Caco-2 (cell line): Measurements from ENCODE around the gene SAMD5. TPM values are rescaled to one million over a fixed set of nuclear protein-coding genes. Genes with fewer than 3 reads are reported as not detected.

Source experiments
- BruUV-seq: library from RNA; stranded (reverse); fragments of 400-500 nt; replicated peaks from 2 replicates; lab custom pipeline; 2021; lab: Mats Ljungman, UMichigan
- CTCF ChIA-PET: fragments of 300-600 bp; sonication (Branson Sonifier 250); formaldehyde crosslinking; loops from one replicate; lab custom pipeline; 2022; ENCODE audit warnings: antibody characterized with exemption; lab: Charles Lee
- POLR2A ChIA-PET: fragments of 300-600 bp; sonication (Branson Sonifier 250); formaldehyde crosslinking; loops from one replicate; lab custom pipeline; 2022; ENCODE audit warnings: antibody characterized with exemption; lab: Charles Lee
- DNase-seq, 2 experiments: peaks; one replicate each; pipeline versions ENCODE4 v3.0.0 to v3.0.0-alpha.2; 2020 to 2022
- H3K27me3 ChIP-seq: replicated peaks from 2 replicates; pipeline ENCODE4 v1.6.0; 2011; ENCODE audit warnings: low read length; ENCODE audit not compliant: control insufficient read depth, insufficient read depth
- H3K36me3 ChIP-seq: 2 replicates; pipeline ENCODE4 v1.5.1; 2011; ENCODE audit warnings: low read length; ENCODE audit not compliant: control insufficient read depth, insufficient read depth
- H3K4me1 ChIP-seq: fragments of 250-450 bp; sonication (Bioruptor Pico); 2 replicates; pipeline ENCODE4 v1.5.1; 2020; ENCODE audit warnings: mild to moderate bottlenecking
- H3K4me3 ChIP-seq: 2 replicates; pipeline ENCODE4 v1.5.1; 2011; ENCODE audit warnings: low read depth, mild to moderate bottlenecking, control low read depth, low read length
- H3K9me3 ChIP-seq: fragments of 250-450 bp; sonication (Bioruptor Pico); 2 replicates; pipeline ENCODE4 v1.5.1; 2020; ENCODE audit warnings: mild to moderate bottlenecking, moderate library complexity
- H3K27ac Mint-ChIP-seq: one replicate; pipeline ENCODE4 v1.8.0; 2022; ENCODE audit warnings: mixed read lengths; ENCODE audit not compliant: unreplicated experiment
- H3K27me3 Mint-ChIP-seq: one replicate; pipeline ENCODE4 v1.8.0; 2022; ENCODE audit warnings: mixed read lengths; ENCODE audit not compliant: insufficient read depth, unreplicated experiment
- H3K36me3 Mint-ChIP-seq: one replicate; pipeline ENCODE4 v1.8.0; 2022; ENCODE audit warnings: mild to moderate bottlenecking, mixed read lengths; ENCODE audit not compliant: insufficient read depth, unreplicated experiment
- H3K4me1 Mint-ChIP-seq: one replicate; pipeline ENCODE4 v1.8.0; 2022; ENCODE audit warnings: low read depth, mixed read lengths; ENCODE audit not compliant: unreplicated experiment
- H3K4me3 Mint-ChIP-seq: one replicate; pipeline ENCODE4 v1.8.0; 2022; ENCODE audit warnings: mild to moderate bottlenecking, moderate library complexity, mixed read lengths; ENCODE audit not compliant: unreplicated experiment
- H3K9me3 Mint-ChIP-seq: one replicate; pipeline ENCODE4 v1.8.0; 2022; ENCODE audit warnings: mixed read lengths; ENCODE audit not compliant: unreplicated experiment
- CTCF ChIP-seq, 2 experiments: fragments of 200-600 bp in 1 of 2; IDR thresholded peaks; 1 replicate in 1 of 2; 2 replicates in 1 of 2; pipeline versions ENCODE4 v1.5.1 to v1.8.0; 2011 to 2022; ENCODE audit warnings: antibody characterized with exemption in 1 of 2, control low read depth in 1 of 2, inconsistent platforms in 1 of 2, low read depth in 1 of 2, low read length in 1 of 2, mild to moderate bottlenecking in 1 of 2, moderate library complexity in 1 of 2; ENCODE audit not compliant: insufficient read depth in 1 of 2, severe bottlenecking in 1 of 2, unreplicated experiment in 1 of 2
- intact Hi-C: fragments of 100-400 bp; cut with micrococcal nuclease; formaldehyde crosslinking; loops from one replicate; pipeline ENCODE4 v1.10.0; 2022; ENCODE audit not compliant: unreplicated experiment
- total RNA-seq: library from RNA; stranded (reverse); gene quantifications from 2 replicates; pipeline ENCODE4 v1.2.3, GENCODE V29; 2022

SAMD5 gene
- total RNA-seq, 1 experiment from 2014 or later = 13.4 TPM

- no peak for DNase-seq
- H3K27me3 ChIP-seq = no peaks in the 10 kb centered on the region
- H3K4me3 ChIP-seq = no peak overlapping the region
- Mint-ChIP-seq H3K4me3 (no peak overlapping the region), H3K27me3 (no peaks in the 10 kb centered on the region), H3K4me1 (peaks cover 6% of the 10 kb centered on the region), H3K36me3 (peaks cover 4% of the 10 kb centered on the region), H3K27ac (no peak overlapping the region), H3K9me3 (no peaks in the 10 kb centered on the region)
- intact Hi-C loops = no loop called here
- no peaks in the 10 kb centered on the region; the same call in 1 of the 2 replicates for H3K36me3 ChIP-seq
- H3K9me3 ChIP-seq = no peaks in the 10 kb centered on the region
- ChIA-PET POLR2A (no interaction called here), CTCF (no interaction called here)
- no peak for TF ChIP-seq CTCF (IDR thresholded peaks at IDR 0.05; ENCODE audit: insufficient read depth in 1 of 2, low read depth in 1 of 2, low read length in 1 of 2, severe bottlenecking in 1 of 2, unreplicated experiment in 1 of 2)
- H3K4me1 ChIP-seq = no peaks in the 10 kb centered on the region; the same call in 1 of the 2 replicates
- no TSS peak for BruUV-seq
Measured at GRCh38 chr6:147546501-147547368, 38.2 kb downstream of the SAMD5 start.

DNA sequence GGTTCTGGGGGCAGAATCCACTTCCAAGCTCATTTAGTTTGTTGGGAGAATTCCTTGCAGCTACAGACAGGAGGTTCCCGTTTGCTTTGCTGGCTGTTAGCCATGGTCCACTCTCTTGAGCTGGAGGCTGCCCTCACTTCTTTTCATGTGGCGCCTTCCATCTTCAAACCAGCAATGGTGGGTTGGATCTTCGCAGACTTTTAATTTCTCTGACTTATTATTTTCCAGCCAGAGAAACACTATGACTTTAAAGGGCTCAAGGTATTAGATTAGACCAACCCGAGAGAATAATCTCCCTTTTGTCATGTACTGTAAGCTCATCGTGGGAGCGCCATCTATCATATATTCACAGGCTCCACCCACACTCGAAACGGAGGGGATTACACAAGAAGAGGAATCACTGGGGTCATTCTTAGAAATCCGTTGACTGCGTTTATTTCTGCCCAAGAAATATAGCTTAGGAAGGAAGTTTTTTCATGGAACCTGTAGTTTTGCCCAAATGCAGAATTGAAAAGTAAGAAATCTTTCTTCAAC lies 38.9 kb downstream of the SAMD5 start:
- BruUV-seq = no TSS peak

More for the DNA sequence above, 38.9 kb downstream of the SAMD5 start:
- POLR2A ChIA-PET = no interaction called here
- Histone ChIP-seq H3K27me3 (no peaks in the 10 kb centered on the region), H3K4me1 (no peaks in the 10 kb centered on the region; the same call in 1 of the 2 replicates), H3K36me3 (no peaks in the 10 kb centered on the region), H3K9me3 (no peaks in the 10 kb centered on the region), H3K4me3 (no peak overlapping the region)
- CTCF ChIA-PET = no interaction called here
- no peak for DNase-seq
- no peak overlapping the region for H3K4me3 Mint-ChIP-seq
- peaks cover 6% of the 10 kb centered on the region for H3K4me1 Mint-ChIP-seq
- H3K27ac Mint-ChIP-seq = no peak overlapping the region
- intact Hi-C loops = no loop called here
- no peak for TF ChIP-seq CTCF (IDR thresholded peaks at IDR 0.05; ENCODE audit: insufficient read depth in 1 of 2, low read depth in 1 of 2, low read length in 1 of 2, severe bottlenecking in 1 of 2, unreplicated experiment in 1 of 2)
- H3K36me3 Mint-ChIP-seq = no peaks in the 10 kb centered on the region
- H3K27me3 Mint-ChIP-seq = no peaks in the 10 kb centered on the region
- H3K9me3 Mint-ChIP-seq = no peaks in the 10 kb centered on the region
